ENCODE measurements around the gene ACACA.

ACACA gene

DNA sequence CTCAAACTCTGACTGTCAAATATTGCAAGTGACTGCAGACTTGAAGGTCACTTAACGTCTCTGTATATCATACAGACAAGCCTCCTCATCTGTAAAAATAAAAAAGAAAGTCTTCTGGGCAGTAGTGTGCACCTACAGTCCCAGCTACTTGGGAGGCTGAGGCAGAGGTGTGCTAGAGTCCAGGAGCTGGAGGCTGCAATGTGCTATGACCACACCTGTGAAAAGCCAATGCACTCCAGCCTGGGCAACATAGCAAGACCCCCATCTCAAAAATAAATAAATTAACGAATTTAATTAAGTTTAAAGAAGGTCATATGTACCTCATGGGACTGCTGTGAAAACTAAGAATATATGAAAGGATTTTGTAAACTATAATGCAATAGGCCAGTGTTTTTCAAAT lies 65.8 kb downstream of the ACACA start:
- DNase-seq = no peak

DNA sequence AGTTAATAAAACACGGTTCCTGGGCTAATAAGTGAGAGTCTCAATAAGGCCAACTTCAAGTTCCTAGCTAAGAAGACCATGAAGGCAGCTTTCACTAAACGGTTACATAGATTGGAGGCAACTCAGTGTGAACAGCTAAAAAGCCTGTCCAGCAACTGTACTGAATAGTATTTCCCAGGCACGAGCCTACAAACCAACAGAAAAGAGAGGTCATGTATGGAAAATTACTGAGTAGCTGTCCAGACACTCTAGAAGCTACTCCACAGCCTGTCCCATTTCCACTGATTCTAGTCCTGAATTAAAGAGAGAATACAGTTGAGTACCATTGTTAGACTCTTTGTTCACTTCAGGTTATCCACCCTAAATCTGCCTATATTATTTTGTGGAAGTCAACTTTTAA lies 67.3 kb downstream of the ACACA start:
- DNase-seq = no peak

DNA sequence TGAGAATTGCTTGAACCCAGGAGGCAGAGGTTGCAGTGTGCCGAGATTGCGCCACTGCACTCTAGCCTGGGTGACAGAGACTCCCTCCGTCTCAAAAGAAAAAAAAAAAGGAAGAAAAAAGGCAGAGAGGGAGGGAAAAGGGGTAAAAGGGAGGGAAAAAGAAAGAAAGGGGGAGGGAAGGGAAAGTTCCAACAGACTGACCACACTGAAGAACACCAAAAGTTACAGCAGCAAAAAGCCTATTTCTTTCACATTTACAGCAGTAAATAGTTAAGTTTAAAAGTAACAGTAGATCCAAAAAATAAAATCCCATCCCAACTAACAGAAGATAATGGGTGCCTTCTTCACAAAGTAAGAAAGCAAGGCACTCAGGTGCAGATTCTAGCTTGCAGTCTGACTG lies 67.8 kb downstream of the ACACA start:
- no peak for DNase-seq

DNA sequence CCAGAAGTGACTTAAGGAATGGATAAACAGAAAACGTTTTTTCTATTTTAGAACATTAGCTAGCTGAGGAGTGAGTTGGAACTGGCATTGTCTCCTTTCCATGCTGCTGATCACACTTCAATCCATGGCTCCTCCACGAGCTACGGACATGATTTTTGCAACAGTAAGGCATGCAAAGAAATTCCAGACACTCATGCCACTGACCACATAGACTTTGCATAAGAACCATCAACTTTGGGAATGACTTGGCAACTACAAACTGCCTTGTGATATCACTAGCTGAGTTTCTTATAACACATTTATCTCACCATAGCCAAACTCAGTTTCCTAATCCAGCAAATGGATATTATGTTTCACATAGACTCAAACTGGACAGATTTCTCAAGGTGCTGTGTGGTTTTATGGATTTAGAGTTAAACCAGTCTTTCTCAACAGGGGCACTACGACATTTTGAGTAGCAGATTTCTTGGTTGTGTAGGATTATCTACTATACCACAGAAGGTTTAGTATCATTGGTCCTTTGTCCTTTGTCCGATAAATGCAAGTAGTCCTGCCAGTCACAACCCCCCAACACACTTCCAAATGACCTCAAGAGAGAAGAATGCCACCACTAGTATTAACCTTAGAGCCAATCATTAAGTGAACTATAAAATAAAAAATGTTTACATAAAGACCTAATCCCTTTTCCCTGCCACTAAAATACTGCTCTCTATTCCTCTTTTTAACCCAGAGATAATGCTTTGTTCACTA lies 79.1 kb downstream of the ACACA start:
- DNase-seq = no peak

DNA sequence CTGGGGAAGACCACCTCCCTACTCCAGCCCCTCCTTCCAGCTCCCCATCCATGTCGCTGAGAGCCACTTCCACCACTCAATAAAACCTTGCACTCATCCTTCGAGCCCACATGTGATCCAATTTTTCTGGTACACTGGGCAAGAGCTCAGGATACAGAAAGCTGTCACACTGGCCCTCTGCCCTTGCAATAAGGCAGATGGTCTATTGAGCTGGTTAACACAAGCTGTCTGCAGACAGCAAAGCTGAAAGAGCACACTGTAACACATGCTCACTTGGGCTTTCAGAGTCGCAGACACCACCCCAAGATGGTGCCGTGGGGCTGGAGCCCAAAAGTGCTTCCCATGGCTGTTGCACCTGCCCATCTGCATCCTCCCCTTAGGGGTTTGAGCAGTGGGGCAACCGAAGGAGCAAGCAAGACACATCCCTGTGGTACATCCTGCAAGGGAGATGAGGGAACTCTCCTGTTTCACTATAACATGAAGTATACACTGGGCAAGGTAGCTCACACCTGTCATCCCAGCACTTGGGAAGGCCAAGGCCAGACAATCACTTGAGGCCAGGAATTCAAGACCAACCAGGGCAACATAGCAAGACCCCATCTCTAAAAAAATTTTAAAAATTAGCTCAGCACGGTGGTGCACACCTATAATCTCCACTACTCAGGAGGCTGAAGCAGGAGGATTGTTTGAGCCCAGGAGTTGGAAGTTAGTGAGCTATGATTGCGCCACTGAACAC lies 83.6 kb downstream of the ACACA start:
- no peak for DNase-seq

GRCh38 chr17:37322106-37322505 lies 84.5 kb downstream of the ACACA start:
- no peak for DNase-seq

DNA sequence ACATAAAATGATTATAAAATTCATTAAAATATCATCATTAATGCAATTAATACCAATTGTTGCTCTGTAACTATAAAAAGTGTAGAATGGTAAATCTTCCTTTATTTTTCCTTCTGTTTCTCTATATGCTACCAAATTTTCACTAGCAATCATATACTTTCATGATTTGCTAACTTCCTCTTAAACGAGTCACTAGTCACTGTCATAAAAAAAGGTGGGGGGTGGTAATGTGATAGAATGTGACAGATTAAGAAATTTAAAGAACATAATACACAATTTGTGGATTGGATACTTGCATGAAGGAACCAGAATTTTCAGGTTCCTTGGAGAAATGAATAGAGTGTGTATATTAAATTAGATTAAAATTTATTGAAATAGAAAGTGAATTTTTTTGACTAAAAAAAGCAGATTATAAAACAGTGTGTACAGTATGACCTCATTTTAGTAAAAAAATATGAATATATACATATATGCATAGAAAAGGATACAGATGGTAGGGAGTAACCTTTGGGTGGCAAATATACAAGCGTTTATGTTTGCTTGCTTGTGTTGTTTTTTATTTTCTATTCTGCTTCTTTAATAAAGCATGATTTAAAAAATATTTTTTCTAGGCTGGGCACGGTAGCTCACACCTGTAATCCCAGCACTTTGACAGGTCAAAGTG lies 87.6 kb downstream of the ACACA start:
- DNase-seq = no peak

- DNase-seq = no peak
Observed at GRCh38 chr17:37317867-37318266, 88.8 kb downstream of the ACACA start.

DNA sequence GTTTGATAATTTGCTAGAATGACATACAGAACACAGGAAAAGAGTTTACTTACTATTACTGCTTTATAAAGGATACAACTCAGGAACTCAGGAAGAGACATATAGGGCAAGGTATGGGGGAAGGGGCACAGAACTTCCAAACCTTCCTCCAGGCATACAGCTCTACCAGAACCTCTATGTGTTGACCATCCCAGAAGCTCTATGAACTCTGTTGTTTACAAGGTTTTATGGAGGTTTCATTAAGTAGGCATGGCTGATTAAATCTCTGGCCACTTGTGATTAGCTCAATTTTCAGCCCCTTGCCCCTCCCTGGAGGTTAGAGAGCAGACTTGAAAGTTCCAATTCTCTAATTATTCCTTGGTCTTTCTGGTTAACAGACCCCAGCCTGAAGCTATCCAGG lies 91.0 kb downstream of the ACACA start:
- no peak for DNase-seq

GRCh38 chr17:37312137-37312923 lies 94.3 kb downstream of the ACACA start:
- no peak for DNase-seq

DNA sequence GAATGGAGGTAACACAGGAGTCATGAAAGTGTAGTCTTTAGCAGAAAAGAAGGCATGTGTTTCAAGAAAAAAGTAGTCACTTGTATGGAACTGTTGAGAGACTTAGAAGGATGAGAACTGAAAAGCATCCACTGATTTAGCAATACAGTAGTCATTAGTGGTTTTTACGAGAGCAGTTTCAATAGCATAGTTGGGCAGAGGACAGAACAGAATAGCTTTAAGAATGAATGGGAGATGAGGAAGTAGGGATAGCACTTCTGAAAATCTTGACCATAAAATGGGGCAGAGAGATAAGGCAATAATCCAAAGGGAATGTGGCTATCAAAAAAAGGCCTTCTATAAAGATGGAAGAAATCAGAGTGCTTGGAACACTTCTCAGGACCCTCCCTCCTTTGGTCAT lies 95.7 kb downstream of the ACACA start:
- no peak for DNase-seq

GRCh38 chr17:37309051-37309450 lies 97.6 kb downstream of the ACACA start:
- no peak for DNase-seq

- DNase-seq = no peak
Observed at GRCh38 chr17:37305406-37305905, 101.2 kb downstream of the ACACA start.

- DNase-seq = no peak
Observed at GRCh38 chr17:37301288-37301687, 105.3 kb downstream of the ACACA start.

GRCh38 chr17:37300683-37301082 lies 106.0 kb downstream of the ACACA start:
- DNase-seq = no peak

GRCh38 chr17:37299257-37299980 lies 107.2 kb downstream of the ACACA start:
- no peak for DNase-seq

GRCh38 chr17:37295888-37296287 lies 110.7 kb downstream of the ACACA start:
- DNase-seq = no peak

GRCh38 chr17:37294888-37295287 lies 111.7 kb downstream of the ACACA start:
- no peak for DNase-seq

DNA sequence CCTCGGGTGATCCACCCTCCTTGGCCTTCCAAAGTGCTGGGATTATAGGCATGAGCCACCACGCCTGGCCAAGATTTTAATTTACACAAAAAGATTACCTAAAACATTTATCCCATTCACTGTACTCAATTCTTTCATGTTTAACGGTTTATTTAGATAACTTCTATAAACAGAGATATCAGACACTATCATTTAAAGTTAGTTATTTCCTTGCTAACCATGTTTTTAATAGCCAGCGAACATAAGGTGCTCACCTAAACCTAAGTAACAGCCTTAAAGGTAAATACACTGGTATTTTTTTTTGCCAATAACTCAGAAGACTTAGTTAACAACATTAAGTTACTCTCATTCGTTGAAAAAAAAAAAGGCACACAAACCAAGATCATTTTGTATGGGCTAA lies 112.9 kb downstream of the ACACA start:
- DNase-seq = no peak

- DNase-seq = no peak
Observed at GRCh38 chr17:37292429-37293139, 114.1 kb downstream of the ACACA start.

- no peak for DNase-seq
Observed at GRCh38 chr17:37291351-37291750, 115.3 kb downstream of the ACACA start.

DNA sequence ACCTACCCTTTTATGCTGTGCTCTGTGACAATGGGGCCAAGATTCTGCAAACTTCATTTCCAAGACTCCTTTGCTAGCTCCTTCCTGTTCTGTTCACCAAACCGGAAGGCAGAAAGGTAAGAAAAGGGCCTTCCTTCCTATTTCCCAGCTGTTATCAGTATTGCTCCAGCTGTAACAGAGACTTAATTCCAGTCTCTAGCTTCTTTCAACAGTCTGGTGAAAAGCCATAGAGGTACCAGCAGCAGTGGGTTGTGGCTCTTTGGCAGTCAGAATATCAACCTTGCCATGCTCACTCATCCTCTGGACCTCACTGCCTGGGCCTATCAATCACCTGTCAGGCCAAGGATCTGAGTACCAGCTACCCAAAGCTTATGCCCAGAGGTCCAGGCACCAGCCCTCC lies 120.2 kb downstream of the ACACA start:
- no peak for DNase-seq

Data from activated CD4-positive, alpha-beta T cell treated with anti-CD3 and anti-CD28 coated beads, Interleukin-2, amount 50 U/mL, for 1 hour (primary cell).